Measurements from ENCODE around the gene HFE. TPM values are rescaled to one million over a fixed set of nuclear protein-coding genes. Genes with fewer than 3 reads are reported as not detected.

Gene HFE
- total and polyA plus RNA-seq, 2 of the 13 experiments (the other 11 are each of a cell fraction or from before 2014, with no cell fraction given): 3.7 to 6.3 TPM

GRCh38 chr6:26121141-26122004 is 34.1 kb downstream of the HFE start (continued):
- no peak for TF ChIP-seq ZNF570 (CRISPR knock-in tag; IDR thresholded peaks at IDR 0.05; ENCODE audit: borderline replicate concordance)
- no peak for TF ChIP-seq MIER2 (CRISPR knock-in tag; IDR thresholded peaks at IDR 0.05)
- no peak for TF ChIP-seq HIC2 (CRISPR knock-in tag; IDR thresholded peaks at IDR 0.05; ENCODE audit: low read depth)
- 0 out of 4 replicates have a peak, but pooled peaks of 1 of the 2 experiments have one; percentile 6 for TF ChIP-seq MAFK (conservative IDR thresholded peaks at IDR 0.05 in 1 of 2, IDR thresholded peaks at IDR 0.05 in 1 of 2; ENCODE audit: low read length in 2 of 2)
- peak; percentile 13 for TF ChIP-seq YEATS4 (CRISPR knock-in tag; IDR thresholded peaks at IDR 0.05; ENCODE audit: borderline replicate concordance)
- no peak for TF ChIP-seq IKZF1 (IDR thresholded peaks at IDR 0.05)
- no peak for TF ChIP-seq CENPX (CRISPR knock-in tag; IDR thresholded peaks at IDR 0.05)
- TF ChIP-seq, protein P1, sequence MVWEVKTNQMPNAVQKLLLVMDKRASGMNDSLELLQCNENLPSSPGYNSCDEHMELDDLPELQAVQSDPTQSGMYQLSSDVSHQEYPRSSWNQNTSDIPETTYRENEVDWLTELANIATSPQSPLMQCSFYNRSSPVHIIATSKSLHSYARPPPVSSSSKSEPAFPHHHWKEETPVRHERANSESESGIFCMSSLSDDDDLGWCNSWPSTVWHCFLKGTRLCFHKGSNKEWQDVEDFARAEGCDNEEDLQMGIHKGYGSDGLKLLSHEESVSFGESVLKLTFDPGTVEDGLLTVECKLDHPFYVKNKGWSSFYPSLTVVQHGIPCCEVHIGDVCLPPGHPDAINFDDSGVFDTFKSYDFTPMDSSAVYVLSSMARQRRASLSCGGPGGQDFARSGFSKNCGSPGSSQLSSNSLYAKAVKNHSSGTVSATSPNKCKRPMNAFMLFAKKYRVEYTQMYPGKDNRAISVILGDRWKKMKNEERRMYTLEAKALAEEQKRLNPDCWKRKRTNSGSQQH (CRISPR knock-in tag; IDR thresholded peaks at IDR 0.05; ENCODE audit: low read depth): no peak
- TF ChIP-seq ZMYM4 (CRISPR knock-in tag; IDR thresholded peaks at IDR 0.05): no peak; the same call in 1 of the 2 replicates
- peak; percentile 50 for TF ChIP-seq POLR2AphosphoS5 (IDR thresholded peaks at IDR 0.05; ENCODE audit: low read depth, low read length)
- peak; percentile 33; the same call in 1 of the 2 replicates for TF ChIP-seq ZBTB38 (CRISPR knock-in tag; IDR thresholded peaks at IDR 0.05)
- TF ChIP-seq MIXL1 (CRISPR knock-in tag; IDR thresholded peaks at IDR 0.05): peak; percentile 57
- 0 out of 2 replicates have a peak, but pooled peaks have one; percentile 35 for TF ChIP-seq ZNF782 (CRISPR knock-in tag; IDR thresholded peaks at IDR 0.05; ENCODE audit: borderline replicate concordance)
- no peak for TF ChIP-seq ZNF550 (CRISPR knock-in tag; IDR thresholded peaks at IDR 0.05; ENCODE audit: borderline replicate concordance)
- peak; percentile 49; the same call in 1 of the 2 replicates for TF ChIP-seq FOXC1 (CRISPR knock-in tag; IDR thresholded peaks at IDR 0.05; ENCODE audit: borderline replicate concordance)
- peak; percentile 46 for TF ChIP-seq GATAD2A (CRISPR knock-in tag; IDR thresholded peaks at IDR 0.05)
- no peak for TF ChIP-seq TBL1XR1 (IDR thresholded peaks at IDR 0.05; ENCODE audit: borderline replicate concordance, low read length, partially characterized antibody)
